ENCODE measurements around the gene PTGS1.

PTGS1 gene

GRCh38 chr9:122406070-122406890 is 35.5 kb downstream of the PTGS1 start:
- TF ChIP-seq FOXP2 (optimal IDR thresholded peaks at IDR 0.05; ENCODE audit: borderline replicate concordance, extremely low read depth, extremely low read length, insufficient read depth) (no peak), SIN3A (IDR thresholded peaks at IDR 0.05; ENCODE audit: borderline replicate concordance, insufficient read depth, low read length) (no peak), POLR2AphosphoS5 (IDR thresholded peaks at IDR 0.05; ENCODE audit: low read depth, low read length) (no peak), TAF1 (IDR thresholded peaks at IDR 0.05; ENCODE audit: borderline replicate concordance, insufficient read depth, low read length) (no peak), REST (IDR thresholded peaks at IDR 0.05; ENCODE audit: insufficient read depth in 1 of 2, low read depth in 2 of 2, low read length in 2 of 2) (no peak)

DNA sequence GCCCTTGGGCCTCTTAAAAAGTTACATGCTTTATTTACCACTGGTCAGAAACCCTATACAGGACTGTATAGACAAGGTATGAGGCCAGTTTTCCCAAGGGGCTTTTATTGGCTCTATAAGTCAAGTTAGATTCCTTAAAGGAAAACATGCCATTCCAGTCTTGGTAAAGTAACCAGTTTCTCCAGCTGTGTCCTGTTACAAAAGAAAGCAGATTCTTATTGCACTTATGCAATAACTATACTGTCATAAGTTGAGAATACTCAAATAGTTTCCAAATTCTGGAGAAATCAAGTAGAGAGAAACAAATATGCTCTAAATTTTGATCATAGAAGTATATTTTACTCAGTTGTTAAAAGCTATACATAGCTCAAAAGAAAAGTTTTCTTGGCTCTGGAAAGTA is 47.2 kb downstream of the PTGS1 start:
- TF ChIP-seq TAF1 (IDR thresholded peaks at IDR 0.05; ENCODE audit: borderline replicate concordance, insufficient read depth, low read length) (no peak), POLR2AphosphoS5 (IDR thresholded peaks at IDR 0.05; ENCODE audit: low read depth, low read length) (no peak), REST (IDR thresholded peaks at IDR 0.05; ENCODE audit: insufficient read depth in 1 of 2, low read depth in 2 of 2, low read length in 2 of 2) (no peak), SIN3A (IDR thresholded peaks at IDR 0.05; ENCODE audit: borderline replicate concordance, insufficient read depth, low read length) (no peak), FOXP2 (optimal IDR thresholded peaks at IDR 0.05; ENCODE audit: borderline replicate concordance, extremely low read depth, extremely low read length, insufficient read depth) (no peak)

- TF ChIP-seq POLR2AphosphoS5 (IDR thresholded peaks at IDR 0.05; ENCODE audit: low read depth, low read length) = no peak
- no peak for TF ChIP-seq TAF1 (IDR thresholded peaks at IDR 0.05; ENCODE audit: borderline replicate concordance, insufficient read depth, low read length)
- TF ChIP-seq FOXP2 (optimal IDR thresholded peaks at IDR 0.05; ENCODE audit: borderline replicate concordance, extremely low read depth, extremely low read length, insufficient read depth) = no peak
- TF ChIP-seq REST (IDR thresholded peaks at IDR 0.05; ENCODE audit: insufficient read depth in 1 of 2, low read depth in 2 of 2, low read length in 2 of 2) = no peak
- TF ChIP-seq SIN3A (IDR thresholded peaks at IDR 0.05; ENCODE audit: borderline replicate concordance, insufficient read depth, low read length) = no peak
These were observed 49.5 kb downstream of the PTGS1 start for GRCh38 chr9:122420315-122420714.

GRCh38 chr9:122425087-122425486 is 54.3 kb downstream of the PTGS1 start:
- TF ChIP-seq SIN3A (IDR thresholded peaks at IDR 0.05; ENCODE audit: borderline replicate concordance, insufficient read depth, low read length) = no peak

GRCh38 chr9:122426723-122427122 is 55.9 kb downstream of the PTGS1 start:
- TF ChIP-seq SIN3A (IDR thresholded peaks at IDR 0.05; ENCODE audit: borderline replicate concordance, insufficient read depth, low read length) (no peak), POLR2AphosphoS5 (IDR thresholded peaks at IDR 0.05; ENCODE audit: low read depth, low read length) (no peak), REST (IDR thresholded peaks at IDR 0.05; ENCODE audit: insufficient read depth in 1 of 2, low read depth in 2 of 2, low read length in 2 of 2) (no peak)
